Smooth muscle cell (in vitro differentiated cells): Measurements from ENCODE around the gene NPAS3. TPM values are rescaled to one million over a fixed set of nuclear protein-coding genes. Genes with fewer than 3 reads are reported as not detected.

Experiments used
- DNase-seq: peaks from one replicate; lab custom pipeline; 2025; ENCODE audit not compliant: unreplicated experiment; lab: John Stamatoyannopoulos, UW
- H2AFZ ChIP-seq: fragments of 200-600 bp; sonication (generic); 2 replicates; pipeline ENCODE4 v1.6.0; 2016; ENCODE audit warnings: antibody characterized with exemption, low read depth, mild to moderate bottlenecking
- H3F3A ChIP-seq: fragments of 200-600 bp; sonication (generic); 2 replicates; pipeline ENCODE4 v1.6.0; 2017; ENCODE audit warnings: antibody characterized with exemption, low read depth
- H3K27ac ChIP-seq: fragments of 200-600 bp; sonication (generic); 2 replicates; pipeline ENCODE4 v1.5.1; 2016; ENCODE audit warnings: low read depth, mild to moderate bottlenecking
- H3K27me3 ChIP-seq: fragments of 200-600 bp; sonication (generic); 2 replicates; pipeline ENCODE4 v1.6.1; 2016; ENCODE audit warnings: low read depth, mild to moderate bottlenecking
- H3K36me3 ChIP-seq: fragments of 200-600 bp; sonication (generic); 2 replicates; pipeline ENCODE4 v1.5.1; 2016; ENCODE audit warnings: low read depth
- H3K4me1 ChIP-seq: fragments of 200-600 bp; sonication (generic); 2 replicates; pipeline ENCODE4 v1.5.1; 2016; ENCODE audit warnings: low read depth
- H3K4me2 ChIP-seq: fragments of 200-600 bp; sonication (generic); 2 replicates; pipeline ENCODE4 v1.6.0; 2016; ENCODE audit warnings: mild to moderate bottlenecking
- H3K4me3 ChIP-seq: fragments of 200-600 bp; sonication (generic); 2 replicates; pipeline ENCODE4 v1.5.1; 2016; ENCODE audit warnings: mild to moderate bottlenecking
- H3K79me2 ChIP-seq: fragments of 200-600 bp; sonication (generic); 2 replicates; pipeline ENCODE4 v1.6.0; 2016; ENCODE audit warnings: low read depth, mild to moderate bottlenecking
- H3K9ac ChIP-seq: fragments of 200-600 bp; sonication (generic); 2 replicates; pipeline ENCODE4 v1.6.0; 2016; ENCODE audit warnings: low read depth
- H3K9me3 ChIP-seq: fragments of 200-600 bp; sonication (generic); replicated peaks from 2 replicates; pipeline ENCODE4 v1.5.1; 2016; ENCODE audit warnings: low read depth
- H4K20me1 ChIP-seq: fragments of 200-600 bp; sonication (generic); 2 replicates; pipeline ENCODE4 v1.6.0; 2016; ENCODE audit warnings: low read depth
- CTCF ChIP-seq: fragments of 200-600 bp; sonication (generic); IDR thresholded peaks from 2 replicates; pipeline ENCODE4 v1.5.1; 2017; ENCODE audit warnings: borderline replicate concordance, mild to moderate bottlenecking, antibody characterized with exemption; ENCODE audit not compliant: insufficient read depth, poor library complexity, severe bottlenecking
- WGBS: methylation state at CpG from one replicate; pipeline ENCODE4 v1.1.7; 2016; ENCODE audit warnings: low lambda C conversion rate; 5-methylcytosine and 5-hydroxymethylcytosine counted together
- polyA plus RNA-seq: library from polyadenylated mRNA; unstranded; fragments of >200 nt; fragmentation: Nextera tagmentation; extraction: Ambion mirVana; gene quantifications from 2 replicates; pipeline ENCODE4 v1.2.1, GENCODE V29; 2016
- total RNA-seq: library from RNA; depleted of rRNA; stranded (reverse); fragments of >200 nt; gene quantifications from 2 replicates; pipeline ENCODE4 v1.2.3, GENCODE V29; 2014

Gene NPAS3
- total and polyA plus RNA-seq, 2 experiments from 2014 or later = 0.79 to 2.0 TPM

GRCh38 chr14:33386140-33386539 lies 447.5 kb downstream of the NPAS3 start:
- no peak for TF ChIP-seq CTCF
- H2AFZ ChIP-seq = no peak overlapping the region
- H3K4me3 ChIP-seq = no peak overlapping the region

GRCh38 chr14:33386781-33387180 lies 448.1 kb downstream of the NPAS3 start:
- H4K20me1 ChIP-seq = no peaks in the 10 kb centered on the region
- no peak overlapping the region for H3K9ac ChIP-seq

More at GRCh38 chr14:33386140-33386539, 447.5 kb downstream of the NPAS3 start:
- Histone ChIP-seq H3K27me3 (no peaks in the 10 kb centered on the region), H3K4me2 (no peak overlapping the region), H3K9ac (no peak overlapping the region), H3K4me1 (no peaks in the 10 kb centered on the region), H3K79me2 (no peaks in the 10 kb centered on the region), H3K27ac (no peak overlapping the region), H3K36me3 (no peaks in the 10 kb centered on the region), H3K9me3 (no peaks in the 10 kb centered on the region), H4K20me1 (no peaks in the 10 kb centered on the region), H3F3A (no peaks in the 10 kb centered on the region)
- no peak for DNase-seq

GRCh38 chr14:33390335-33390734 lies 451.7 kb downstream of the NPAS3 start:
- Histone ChIP-seq H4K20me1 (no peaks in the 10 kb centered on the region), H3K4me2 (no peak overlapping the region), H3K36me3 (no peaks in the 10 kb centered on the region), H3K27ac (no peak overlapping the region), H2AFZ (no peak overlapping the region), H3K9ac (no peak overlapping the region), H3K9me3 (no peaks in the 10 kb centered on the region), H3K79me2 (no peaks in the 10 kb centered on the region), H3K27me3 (no peaks in the 10 kb centered on the region), H3F3A (no peaks in the 10 kb centered on the region), H3K4me3 (no peak overlapping the region), H3K4me1 (no peaks in the 10 kb centered on the region)
- 75% methylated on average over 2 of the region's 2 CpGs for WGBS
- no peak for TF ChIP-seq CTCF
- no peak for DNase-seq

More at GRCh38 chr14:33386781-33387180, 448.1 kb downstream of the NPAS3 start:
- Histone ChIP-seq H2AFZ (no peak overlapping the region), H3K36me3 (no peaks in the 10 kb centered on the region), H3K4me1 (no peaks in the 10 kb centered on the region), H3F3A (no peaks in the 10 kb centered on the region), H3K4me2 (no peak overlapping the region), H3K27me3 (no peaks in the 10 kb centered on the region), H3K9me3 (no peaks in the 10 kb centered on the region), H3K27ac (no peak overlapping the region), H3K79me2 (no peaks in the 10 kb centered on the region), H3K4me3 (no peak overlapping the region)
- TF ChIP-seq CTCF = no peak
- no peak for DNase-seq
- 94% methylated on average over 3 of the region's 3 CpGs for WGBS

GRCh38 chr14:33393231-33393894 lies 454.7 kb downstream of the NPAS3 start:
- Histone ChIP-seq H3F3A (no peaks in the 10 kb centered on the region), H3K27ac (no peak overlapping the region), H3K4me3 (no peak overlapping the region), H3K4me2 (no peak overlapping the region), H3K36me3 (no peaks in the 10 kb centered on the region), H3K4me1 (no peaks in the 10 kb centered on the region), H4K20me1 (no peaks in the 10 kb centered on the region), H3K79me2 (no peaks in the 10 kb centered on the region), H3K27me3 (no peaks in the 10 kb centered on the region), H2AFZ (no peak overlapping the region), H3K9ac (no peak overlapping the region), H3K9me3 (no peaks in the 10 kb centered on the region)
- 85% methylated on average over 11 of the region's 11 CpGs for WGBS
- no peak for TF ChIP-seq CTCF
- no peak for DNase-seq
